Neural progenitor cell (in vitro differentiated cells): Measurements from ENCODE around the gene NKD1.

Experiments
- CTCF ChIP-seq: fragments of 200-600 bp; sonication (generic); IDR thresholded peaks from 2 replicates; pipeline ENCODE4 v1.5.1; 2017; ENCODE audit warnings: antibody characterized with exemption, mild to moderate bottlenecking
- EZH2 ChIP-seq: fragments of 200-600 bp; sonication (generic); IDR thresholded peaks from 2 replicates; pipeline ENCODE4 v1.6.1; 2017; ENCODE audit warnings: antibody characterized with exemption, mild to moderate bottlenecking, moderate library complexity

- TF ChIP-seq CTCF, result no peak
- no peak for TF ChIP-seq EZH2
These were observed 63.2 kb downstream of the NKD1 start for GRCh38 chr16:50611332-50611934.
